ENCODE data around the gene HOXD3. TPM values are rescaled to one million over a fixed set of nuclear protein-coding genes. Genes with fewer than 3 reads are reported as not detected.

HOXD3 gene
- total RNA-seq, 4 donors from 2014 or later = 1.8 to 2.7 (median 2.2) TPM

GRCh38 chr2:176160251-176160985 lies 3.3 kb downstream of the HOXD3 start:
- TF ChIP-seq CTCF (IDR thresholded peaks at IDR 0.05) (no peak), POLR2A (IDR thresholded peaks at IDR 0.05) (no peak), EP300 (IDR thresholded peaks at IDR 0.05) (no peak), POLR2AphosphoS5 (IDR thresholded peaks at IDR 0.05) (no peak)
- no peak overlapping the region for H3K27ac ChIP-seq
- no peak for ATAC-seq
- peaks cover 100% of the 10 kb centered on the region for H3K27me3 ChIP-seq
- H3K4me3 ChIP-seq = peak overlapping the region in 1 of 2 donors; percentile 21
- peaks cover 0 to 5% (median 0%) of the 10 kb centered on the region in 3 donors for H3K9me3 ChIP-seq
- 40% methylated on average over 2 of the region's 50 CpGs; no CpG with 5 or more reads in 1 of the 2 donors for WGBS, 2 donors (ENCODE audit: low coverage in 1 of 2)
- no peaks in the 10 kb centered on the region for H3K36me3 ChIP-seq
- H3K4me1 ChIP-seq = peaks cover 0 to 71% (median 17%) of the 10 kb centered on the region in 3 donors

- Histone ChIP-seq H3K36me3 (no peaks in the 10 kb centered on the region), H3K9me3 (peaks cover 0 to 5% (median 0%) of the 10 kb centered on the region in 3 donors), H3K27me3 (peaks cover 100% of the 10 kb centered on the region), H3K4me3 (peak overlapping the region in 1 of 2 donors; percentile 21), H3K4me1 (peaks cover 0 to 73% (median 17%) of the 10 kb centered on the region in 3 donors), H3K27ac (no peak overlapping the region)
- ATAC-seq = no peak
- no peak for TF ChIP-seq POLR2A (IDR thresholded peaks at IDR 0.05)
- no peak for TF ChIP-seq EP300 (IDR thresholded peaks at IDR 0.05)
- no peak for TF ChIP-seq POLR2AphosphoS5 (IDR thresholded peaks at IDR 0.05)
- no peak for TF ChIP-seq CTCF (IDR thresholded peaks at IDR 0.05)
- WGBS, 2 donors (ENCODE audit: low coverage in 1 of 2) = 21 to 24% methylated on average over 9 to 21 of the region's 22 CpGs
Measured at GRCh38 chr2:176160986-176161824, 4.1 kb downstream of the HOXD3 start.

DNA sequence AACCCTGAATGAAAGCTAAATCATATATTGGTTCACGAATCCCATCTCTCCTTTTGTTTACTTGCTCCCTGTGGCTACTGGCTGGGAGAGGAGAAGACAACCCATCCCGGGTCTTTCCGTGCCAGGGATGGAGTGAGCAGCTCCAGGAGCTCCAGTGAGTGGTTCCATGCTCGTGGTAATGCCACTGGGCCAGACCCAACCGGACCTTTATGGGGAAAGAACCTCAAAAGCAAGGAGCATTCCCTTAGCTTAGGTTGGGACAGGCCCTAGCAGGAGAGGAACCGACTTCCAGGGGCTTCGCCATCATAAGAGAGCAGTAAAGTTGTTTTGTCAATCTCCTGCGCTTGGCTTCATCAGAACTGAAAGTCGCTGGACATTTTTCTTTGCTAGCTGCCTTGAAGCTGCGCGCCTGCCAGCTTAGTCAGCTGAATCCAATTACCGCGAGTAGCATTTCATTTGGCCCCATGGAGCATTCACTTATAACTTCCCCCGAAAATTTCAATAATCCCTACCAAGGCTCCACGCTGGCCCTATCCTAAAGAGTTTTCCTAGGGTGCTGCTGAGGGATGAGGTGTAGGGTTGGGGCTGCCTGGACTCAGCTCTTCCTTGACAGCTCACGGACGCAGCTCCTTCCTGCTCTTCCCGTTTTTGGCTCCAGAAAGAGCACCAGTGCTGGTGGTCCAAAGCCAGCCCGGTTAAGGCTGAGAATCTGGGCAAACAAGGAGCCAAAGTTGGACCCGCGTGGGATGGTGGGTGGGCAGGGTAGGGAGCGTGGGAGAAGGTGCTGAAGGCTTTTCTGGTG lies 4.9 kb downstream of the HOXD3 start:
- Histone ChIP-seq H3K36me3 (no peaks in the 10 kb centered on the region), H3K4me1 (peaks cover 0 to 68% (median 17%) of the 10 kb centered on the region in 3 donors), H3K27me3 (peaks cover 100% of the 10 kb centered on the region), H3K27ac (no peak overlapping the region), H3K4me3 (no peak overlapping the region), H3K9me3 (peaks cover 0 to 5% (median 0%) of the 10 kb centered on the region in 3 donors)
- WGBS, 2 donors (ENCODE audit: low coverage in 1 of 2) = 15 to 19% methylated on average over 4 to 8 of the region's 22 CpGs
- no peak for ATAC-seq
- TF ChIP-seq POLR2A (IDR thresholded peaks at IDR 0.05) = no peak
- TF ChIP-seq POLR2AphosphoS5 (IDR thresholded peaks at IDR 0.05) = no peak
- TF ChIP-seq CTCF (IDR thresholded peaks at IDR 0.05) = no peak
- no peak for TF ChIP-seq EP300 (IDR thresholded peaks at IDR 0.05)

DNA sequence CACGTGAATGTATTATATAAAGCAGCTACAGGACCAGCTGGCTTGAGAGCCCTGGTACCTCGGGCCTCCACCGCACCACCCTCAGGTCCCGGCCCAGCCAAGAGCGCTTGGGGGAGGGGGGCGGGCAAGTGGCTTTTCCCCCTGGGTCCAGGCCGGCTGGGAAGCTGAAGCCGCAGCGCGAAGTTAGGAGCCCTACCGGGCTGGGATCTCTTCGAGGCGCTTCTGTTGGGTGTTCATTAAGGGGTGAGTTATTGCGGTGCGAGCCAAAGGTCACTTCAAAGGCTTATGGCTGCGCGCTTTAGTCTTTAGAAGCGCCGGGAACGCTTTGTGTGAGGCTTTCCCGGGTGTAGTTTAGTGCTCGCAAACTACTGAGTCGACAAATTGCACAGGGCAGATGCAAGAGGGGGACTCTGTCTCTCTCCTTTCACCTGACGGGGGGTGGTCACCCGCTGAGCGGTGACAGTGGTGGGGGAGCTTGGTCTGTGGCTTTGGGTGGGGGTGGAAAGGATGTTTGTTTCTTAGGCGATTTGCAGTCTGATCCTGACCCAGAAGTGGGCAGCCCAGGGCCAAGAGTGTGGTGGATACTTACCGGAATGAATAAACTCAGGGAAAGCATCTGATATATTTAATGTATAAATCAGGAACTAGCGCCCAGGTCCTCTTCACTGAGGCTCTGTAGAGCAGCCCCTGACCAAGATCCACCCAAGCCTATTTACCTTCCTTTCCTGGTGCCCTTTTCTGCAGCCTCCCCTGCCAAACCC lies 6.0 kb downstream of the HOXD3 start:
- TF ChIP-seq POLR2A (IDR thresholded peaks at IDR 0.05) (no peak), EP300 (IDR thresholded peaks at IDR 0.05) (no peak), CTCF (IDR thresholded peaks at IDR 0.05) (no peak), POLR2AphosphoS5 (IDR thresholded peaks at IDR 0.05) (no peak)
- Histone ChIP-seq H3K27ac (no peak overlapping the region), H3K4me1 (peaks cover 0 to 58% (median 17%) of the 10 kb centered on the region in 3 donors), H3K36me3 (no peaks in the 10 kb centered on the region), H3K4me3 (no peak overlapping the region), H3K27me3 (peaks cover 100% of the 10 kb centered on the region), H3K9me3 (peaks cover 0 to 5% (median 0%) of the 10 kb centered on the region in 3 donors)
- 0 to 25% methylated on average over 2 to 6 of the region's 29 CpGs for WGBS, 2 donors (ENCODE audit: low coverage in 1 of 2)
- ATAC-seq = no peak

Measured in gastroesophageal sphincter (tissue), 4 donors.